DMS53 (cell line): ENCODE results near the gene PLB1.

Experiments
- DNase-seq: peaks from one replicate; lab custom pipeline; 2025; lab: John Stamatoyannopoulos, UW

Gene PLB1

GRCh38 chr2:28590496-28591301, 94.8 kb downstream of the PLB1 start:
- DNase-seq = no peak

DNA sequence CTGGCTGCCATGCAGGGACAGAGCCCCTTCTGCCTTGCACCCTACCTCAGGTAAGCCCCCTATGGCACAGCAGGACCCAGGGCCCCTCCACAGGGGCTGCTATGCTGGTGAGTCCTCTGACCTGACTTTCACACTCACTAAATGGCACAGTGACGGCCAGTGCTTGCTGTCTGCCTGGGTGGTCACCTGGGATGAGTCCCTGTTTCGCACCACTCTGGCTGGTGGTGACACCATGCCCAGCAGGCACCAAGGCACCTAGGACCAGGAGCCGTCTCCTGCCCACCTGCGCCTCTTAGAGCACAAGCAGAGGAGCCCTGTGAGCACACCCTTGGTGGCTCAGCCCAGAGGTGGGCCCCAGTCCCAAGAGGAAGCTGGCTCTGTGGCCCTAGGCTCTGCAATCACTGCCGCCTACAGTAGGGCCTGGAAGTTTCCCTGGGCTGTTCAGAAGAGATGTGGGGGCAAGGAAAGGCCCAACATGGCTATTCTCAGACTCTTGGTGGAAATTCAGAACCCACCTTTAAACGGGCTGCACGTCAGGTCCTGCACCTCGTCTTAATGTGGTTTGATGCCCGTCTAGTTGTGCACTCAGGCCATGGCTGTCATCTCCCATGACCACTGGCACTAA, 96.0 kb downstream of the PLB1 start:
- no peak for DNase-seq

DNA sequence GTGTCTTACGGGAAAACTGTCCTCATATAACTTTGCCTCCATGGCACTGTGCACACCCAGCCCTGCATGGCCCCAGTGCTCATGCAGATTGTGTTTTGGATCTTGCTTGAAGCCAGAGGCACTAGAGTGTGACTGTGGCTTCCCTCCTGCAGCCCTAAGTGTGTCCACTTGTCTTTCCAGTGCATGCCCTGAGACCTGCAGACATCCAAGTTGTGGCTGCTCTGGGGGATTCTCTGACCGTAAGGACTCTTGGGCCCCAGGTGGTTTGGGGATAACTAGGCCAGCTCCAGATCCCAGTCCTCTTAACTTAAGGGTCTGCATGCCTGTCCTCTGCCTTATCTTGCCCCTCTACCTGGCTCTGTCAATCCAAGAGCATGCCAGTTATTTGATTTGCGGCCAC, 96.6 kb downstream of the PLB1 start:
- DNase-seq = no peak

DNA sequence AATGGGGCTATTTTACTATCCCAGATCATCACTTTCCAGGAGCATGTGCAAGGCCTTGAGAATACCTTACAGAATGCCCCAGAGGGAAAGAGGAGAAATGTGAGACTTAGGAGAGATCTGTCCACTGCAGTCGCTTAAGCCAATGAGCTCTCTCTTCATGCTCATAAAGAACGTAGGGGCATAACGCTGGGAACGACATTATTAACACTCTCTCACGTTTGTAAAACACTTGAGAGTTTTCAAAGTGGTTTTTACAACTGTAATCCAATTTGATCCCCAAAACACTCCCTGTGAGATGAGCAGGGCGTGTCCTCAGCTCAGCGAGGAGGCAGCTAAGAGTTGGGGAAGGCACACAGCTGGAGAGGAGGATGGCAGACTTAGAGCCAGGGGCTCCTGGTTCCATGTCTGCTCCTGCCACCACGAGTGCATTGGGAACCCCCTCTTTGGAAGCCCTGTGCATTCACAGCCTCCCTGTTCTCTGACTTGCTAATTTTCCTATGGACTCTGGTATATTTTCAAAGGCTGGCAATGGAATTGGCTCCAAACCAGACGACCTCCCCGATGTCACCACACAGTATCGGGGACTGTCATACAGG, 97.4 kb downstream of the PLB1 start:
- no peak for DNase-seq

DNA sequence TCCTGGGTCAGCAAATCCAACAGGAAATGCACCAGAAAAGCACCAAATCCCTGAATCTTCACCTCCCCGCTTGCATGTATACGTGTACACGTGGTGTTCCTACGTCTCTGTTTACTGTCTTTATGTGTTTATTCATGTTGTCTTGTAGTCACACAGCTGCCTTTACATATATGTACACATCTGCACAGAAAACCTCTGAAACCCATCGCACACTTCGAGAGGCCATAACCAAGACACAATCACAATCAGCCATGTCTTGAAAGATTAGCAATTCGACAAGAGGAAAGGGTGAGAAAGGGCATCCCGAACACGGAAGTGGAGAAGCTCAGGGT, 98.1 kb downstream of the PLB1 start:
- DNase-seq = peak; percentile 30

GRCh38 chr2:28594332-28595108, 98.7 kb downstream of the PLB1 start:
- DNase-seq = peak; percentile 90

DNA sequence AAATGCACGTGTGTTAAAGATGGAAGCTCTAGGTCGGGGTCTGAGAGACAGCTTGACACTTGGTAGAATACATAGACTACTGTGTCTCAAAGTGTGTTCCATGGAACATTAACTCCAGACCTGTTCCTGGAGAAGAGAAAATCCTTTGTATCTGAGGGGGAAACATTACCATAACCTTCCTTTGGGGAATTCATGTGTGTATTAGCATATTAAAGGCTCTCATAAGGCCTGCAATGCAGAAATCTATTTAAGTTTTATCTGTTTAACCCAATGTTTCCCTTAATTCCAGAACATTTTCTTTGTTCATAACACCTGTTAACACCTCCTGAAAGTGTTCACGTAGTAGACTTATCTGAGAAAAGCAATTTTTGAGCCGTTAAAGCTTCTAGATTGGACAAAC, 99.5 kb downstream of the PLB1 start:
- DNase-seq = no peak

GRCh38 chr2:28598484-28598883, 102.6 kb downstream of the PLB1 start:
- DNase-seq = no peak

GRCh38 chr2:28600181-28600580, 104.3 kb downstream of the PLB1 start:
- DNase-seq = no peak

DNA sequence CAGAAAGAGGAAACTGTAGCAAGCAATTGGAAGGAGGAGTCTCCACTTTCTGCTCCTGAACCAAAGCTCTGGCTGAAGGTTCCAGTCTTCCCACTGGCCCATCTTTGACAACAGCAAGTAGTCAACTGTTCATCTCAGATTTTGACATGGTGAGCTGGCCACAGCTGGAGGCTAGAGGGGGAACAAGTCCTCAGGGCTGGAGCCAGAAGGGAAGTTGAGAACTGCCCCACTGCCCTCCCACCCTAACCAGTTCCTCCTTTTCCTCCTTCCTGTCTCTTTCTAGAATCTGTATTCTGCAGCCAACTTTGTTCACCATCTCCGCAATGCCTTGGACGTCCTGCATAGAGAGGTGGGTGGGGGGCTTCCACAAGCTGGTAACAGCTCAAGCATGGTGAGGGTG, 105.8 kb downstream of the PLB1 start:
- DNase-seq = no peak

DNA sequence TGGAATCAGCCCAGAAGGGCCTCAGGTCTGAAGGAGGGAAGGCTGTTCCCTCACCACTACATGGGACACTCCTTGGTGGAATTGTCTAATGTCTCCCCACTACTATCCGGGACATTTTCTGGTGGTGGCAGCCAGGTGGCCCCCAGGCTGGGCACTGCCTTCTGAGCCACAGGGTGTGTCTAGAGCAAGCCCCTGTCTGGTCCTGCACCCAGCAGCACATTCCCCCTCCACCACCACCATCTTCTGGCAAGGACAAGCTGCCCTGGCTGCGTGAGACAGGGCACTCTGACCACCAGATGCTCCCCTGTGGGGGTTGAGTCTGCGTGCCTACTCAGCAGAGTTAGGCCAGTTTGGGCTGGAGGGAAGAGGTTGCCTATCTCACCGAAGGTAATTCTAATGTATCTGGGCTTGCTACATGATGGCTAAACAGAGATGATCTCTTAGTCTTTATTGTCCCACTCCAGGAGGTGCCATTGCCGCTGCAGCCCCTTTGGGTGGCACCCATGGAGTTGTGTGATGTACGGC, 106.3 kb downstream of the PLB1 start:
- DNase-seq = no peak

DNA sequence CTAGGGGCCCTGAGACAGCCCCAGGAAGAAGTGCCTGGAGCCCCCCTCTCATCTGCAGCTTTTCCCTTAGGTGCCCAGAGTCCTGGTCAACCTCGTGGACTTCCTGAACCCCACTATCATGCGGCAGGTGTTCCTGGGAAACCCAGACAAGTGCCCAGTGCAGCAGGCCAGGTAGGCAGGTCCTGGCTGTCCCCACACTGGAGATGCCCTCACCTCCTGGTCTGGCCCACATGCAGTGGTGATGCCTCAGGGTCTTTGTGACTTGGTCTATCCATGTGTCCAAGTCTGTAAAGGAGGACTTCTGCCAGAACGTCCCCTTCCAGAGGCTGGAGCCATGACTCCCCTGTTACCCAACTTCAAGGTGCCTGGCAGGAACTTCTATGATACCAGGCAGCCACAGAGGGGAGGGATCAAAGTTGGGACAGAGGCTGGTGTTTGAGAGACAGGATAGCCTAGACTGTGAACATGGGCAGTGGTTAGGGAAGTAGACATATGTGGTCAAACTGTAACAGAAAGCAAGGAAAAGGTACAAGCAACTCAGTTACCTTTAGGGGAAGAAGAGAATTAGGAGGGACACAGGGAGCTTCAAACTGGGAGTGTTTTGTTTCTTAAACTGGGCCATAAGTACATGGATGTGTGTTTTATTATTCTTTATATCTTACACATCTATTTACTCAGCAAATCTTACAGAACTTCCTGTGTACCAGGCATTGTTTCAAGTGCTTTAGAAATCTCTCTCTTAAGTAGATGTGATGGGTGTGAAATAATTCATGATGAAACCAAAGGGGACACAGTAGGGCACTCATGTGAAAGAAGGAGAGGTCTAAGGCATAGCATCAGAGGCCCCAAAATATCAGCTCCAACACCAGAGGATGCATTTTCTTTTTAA, 107.1 kb downstream of the PLB1 start:
- DNase-seq = no peak

GRCh38 chr2:28603821-28604220, 108.0 kb downstream of the PLB1 start:
- DNase-seq = no peak

DNA sequence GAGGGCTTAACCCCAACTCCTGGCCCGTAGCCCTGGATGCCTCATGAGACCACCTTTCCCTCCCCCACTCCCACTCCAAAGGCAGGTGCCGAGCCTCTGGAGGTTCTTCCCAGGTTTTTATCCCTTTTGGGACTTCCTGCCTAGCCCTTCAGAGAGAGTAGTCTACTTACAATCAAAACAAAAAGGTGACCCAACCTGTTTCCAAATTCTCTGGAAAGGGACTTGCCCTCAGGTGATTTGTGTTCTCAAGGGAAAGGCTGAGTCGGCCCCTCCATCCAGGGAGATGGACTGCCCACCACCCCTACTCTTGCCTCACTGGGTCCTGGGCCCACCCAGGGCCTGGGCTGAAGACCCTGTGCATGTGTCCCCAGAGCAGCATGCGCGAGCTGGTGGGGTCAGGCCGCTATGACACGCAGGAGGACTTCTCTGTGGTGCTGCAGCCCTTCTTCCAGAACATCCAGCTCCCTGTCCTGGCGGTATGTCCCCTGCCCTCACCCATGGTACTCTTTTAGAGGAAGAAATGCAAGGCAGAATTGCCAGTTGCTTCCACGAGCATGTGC, 108.5 kb downstream of the PLB1 start:
- DNase-seq = no peak

- no peak for DNase-seq
Measured at GRCh38 chr2:28606986-28607441, 111.2 kb downstream of the PLB1 start.

DNA sequence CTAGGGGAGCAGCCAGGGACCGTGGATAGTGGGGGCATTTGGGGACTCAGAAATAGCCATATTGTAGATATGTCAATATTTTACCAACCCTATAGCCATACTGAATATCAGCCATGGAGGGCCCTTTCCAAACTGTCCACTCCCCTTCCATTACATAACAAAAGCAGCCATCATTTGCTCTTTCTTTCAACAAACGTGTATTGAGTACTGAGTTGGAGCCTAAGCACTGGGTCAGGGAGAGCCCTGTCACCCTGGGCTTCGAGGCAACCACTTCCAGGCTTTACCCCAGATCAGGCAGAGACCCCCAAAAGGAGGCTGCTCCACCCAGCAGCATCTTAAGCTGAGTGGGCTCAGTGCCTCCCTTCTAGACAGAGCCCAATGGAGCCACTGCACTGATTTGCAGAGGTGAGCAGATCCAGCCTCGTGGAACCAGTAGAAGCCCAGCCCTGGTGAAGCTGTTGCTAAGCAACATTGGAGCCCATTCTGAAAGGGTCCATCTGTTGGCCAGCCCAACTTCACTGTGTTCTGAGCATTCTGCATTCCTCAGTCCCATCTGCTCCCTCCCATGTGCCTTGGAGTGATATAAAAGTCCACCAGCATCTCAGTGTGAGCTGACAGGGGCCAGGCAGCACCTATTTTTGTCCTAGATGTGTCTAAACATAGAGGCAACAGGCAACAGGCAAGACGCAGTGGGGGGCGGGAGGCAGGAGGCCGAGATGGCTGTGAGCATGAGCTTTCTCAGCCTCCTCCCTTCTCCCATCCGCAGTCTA, 112.1 kb downstream of the PLB1 start:
- no peak for DNase-seq

- DNase-seq = no peak
Measured at GRCh38 chr2:28608500-28609424, 112.9 kb downstream of the PLB1 start.

- peak; percentile 55 for DNase-seq
Measured at GRCh38 chr2:28610583-28611201, 114.8 kb downstream of the PLB1 start.
